Large intestine (tissue), 3 donors: Measurements from ENCODE around the gene MAP2K5. TPM values are rescaled to one million over a fixed set of nuclear protein-coding genes. Genes with fewer than 3 reads are reported as not detected.

Experiments
- DNase-seq, 2 donors: peaks; one replicate each; pipeline versions ENCODE4 v3.0.0 to v3.0.0-alpha.2; 2013
- H3K27ac ChIP-seq: one replicate; pipeline ENCODE4 v1.5.1; 2013; ENCODE audit warnings: low read length
- H3K27me3 ChIP-seq: 2 replicates; pipeline ENCODE4 v1.6.1; 2013; ENCODE audit warnings: low read length; ENCODE audit not compliant: control insufficient read depth, insufficient read depth
- H3K36me3 ChIP-seq: 2 replicates; pipeline ENCODE4 v1.6.1; 2013; ENCODE audit warnings: low read length; ENCODE audit not compliant: control insufficient read depth, insufficient read depth
- H3K4me1 ChIP-seq: one replicate; pipeline ENCODE4 v1.6.1; 2013; ENCODE audit warnings: low read length; ENCODE audit not compliant: control insufficient read depth, insufficient read depth
- H3K4me3 ChIP-seq: one replicate; pipeline ENCODE4 v1.5.1; 2013; ENCODE audit warnings: low read length
- H3K9me3 ChIP-seq: one replicate; pipeline ENCODE4 v1.6.1; 2013; ENCODE audit warnings: mild to moderate bottlenecking, low read depth, low read length, moderate library complexity; ENCODE audit not compliant: control insufficient read depth
- WGBS: methylation state at CpG from one replicate; pipeline ENCODE4 v1.1.5; 2013; ENCODE audit warnings: low lambda C conversion rate; ENCODE audit not compliant: insufficient coverage; 5-methylcytosine and 5-hydroxymethylcytosine counted together
- polyA plus RNA-seq: library from polyadenylated mRNA; unstranded; fragments of 120-200 nt; gene quantifications from one replicate; pipeline ENCODE4 v1.2.1, GENCODE V29; 2013

Gene MAP2K5
- polyA plus RNA-seq, 1 donor = 13.7 TPM

- Histone ChIP-seq H3K4me1 (peaks cover 46% of the 10 kb centered on the region), H3K9me3 (peaks cover 15% of the 10 kb centered on the region), H3K36me3 (no peaks in the 10 kb centered on the region), H3K4me3 (no peak overlapping the region), H3K27me3 (peaks cover 54% of the 10 kb centered on the region), H3K27ac (no peak overlapping the region)
- DNase-seq = no peak
- WGBS = no CpG with 5 or more reads among the region's 2 CpGs
Observed at GRCh38 chr15:67836955-67837354, 294.5 kb downstream of the MAP2K5 start.

- no peaks in the 10 kb centered on the region for H3K36me3 ChIP-seq
- H3K4me3 ChIP-seq = peak overlapping the region; percentile 98
- H3K27ac ChIP-seq = peak overlapping the region; percentile 98
- 0% methylated on average over 3 of the region's 25 CpGs for WGBS
- H3K27me3 ChIP-seq = peaks cover 35% of the 10 kb centered on the region
- H3K9me3 ChIP-seq = peaks cover 15% of the 10 kb centered on the region
- H3K4me1 ChIP-seq = peaks cover 33% of the 10 kb centered on the region
- DNase-seq = peak; percentile 69 to 79
Observed at GRCh38 chr15:67838789-67839332, 296.4 kb downstream of the MAP2K5 start.

DNA sequence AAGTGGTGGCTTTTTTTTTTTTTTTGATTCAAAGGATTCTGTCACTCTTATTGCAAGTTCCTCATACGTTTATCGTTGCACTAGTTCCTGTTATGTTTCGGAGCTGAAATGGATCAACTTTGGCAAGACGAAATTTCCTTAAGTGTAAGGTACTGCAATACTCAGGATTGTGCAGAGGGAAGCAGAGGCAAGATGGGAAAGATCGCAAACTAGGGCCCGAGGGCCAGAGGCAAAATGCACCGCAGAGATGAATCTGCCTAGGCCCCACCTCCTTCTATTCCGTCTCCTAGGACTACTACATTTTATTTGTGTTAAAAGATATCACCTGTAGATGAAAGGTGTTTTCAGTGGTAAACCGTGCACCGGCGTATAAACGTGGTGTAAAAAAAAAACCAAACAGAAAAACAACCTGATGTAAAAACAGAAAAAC lies 297.0 kb downstream of the MAP2K5 start:
- peaks cover 28% of the 10 kb centered on the region for H3K27me3 ChIP-seq
- H3K27ac ChIP-seq = peak overlapping the region; percentile 98
- peak overlapping the region; percentile 98 for H3K4me3 ChIP-seq
- H3K4me1 ChIP-seq = peaks cover 30% of the 10 kb centered on the region
- H3K9me3 ChIP-seq = peaks cover 15% of the 10 kb centered on the region
- no peaks in the 10 kb centered on the region for H3K36me3 ChIP-seq
- 0% methylated on average over 1 of the region's 12 CpGs for WGBS
- DNase-seq = peak in 1 of 2 donors; percentile 80

DNA sequence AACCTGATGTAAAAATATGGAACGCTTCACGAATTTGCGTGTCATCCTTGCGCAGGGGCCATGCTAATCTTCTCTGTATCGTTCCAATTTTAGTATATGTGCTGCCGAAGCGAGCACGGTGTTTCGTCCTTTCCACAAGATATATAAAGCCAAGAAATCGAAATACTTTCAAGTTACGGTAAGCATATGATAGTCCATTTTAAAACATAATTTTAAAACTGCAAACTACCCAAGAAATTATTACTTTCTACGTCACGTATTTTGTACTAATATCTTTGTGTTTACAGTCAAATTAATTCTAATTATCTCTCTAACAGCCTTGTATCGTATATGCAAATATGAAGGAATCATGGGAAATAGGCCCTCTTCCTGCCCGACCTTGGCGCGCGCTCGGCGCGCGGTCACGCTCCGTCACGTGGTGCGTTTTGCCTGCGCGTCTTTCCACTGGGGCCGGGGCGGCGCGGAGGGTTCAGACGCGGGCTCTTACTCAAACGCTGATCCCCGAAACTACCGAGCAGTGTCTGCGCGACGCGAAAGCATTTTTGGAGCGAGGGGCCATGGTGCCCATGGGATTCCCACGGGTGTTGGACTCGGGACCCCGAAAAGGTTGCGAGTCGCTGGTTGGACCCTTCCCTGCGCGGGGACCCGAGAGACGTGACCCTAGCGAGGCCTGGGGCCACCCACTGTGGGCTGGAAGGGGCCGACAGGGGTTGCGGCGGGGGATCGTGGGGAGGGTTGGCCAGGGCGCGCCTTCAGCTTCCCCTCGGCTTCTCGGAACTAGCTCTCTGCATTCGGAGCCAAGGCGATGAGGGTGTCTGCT lies 297.6 kb downstream of the MAP2K5 start, which contains the start of gene RNU6-1:
Gene RNU6-1, minus strand, starts transcription at position 117 of the 820 bp plus-strand sequence.
- peaks cover 23% of the 10 kb centered on the region for H3K4me1 ChIP-seq
- DNase-seq = peak; percentile 95
- no peaks in the 10 kb centered on the region for H3K36me3 ChIP-seq
- peaks cover 22% of the 10 kb centered on the region for H3K27me3 ChIP-seq
- peak within 1 kb of the TSS; percentile 98 for H3K4me3 ChIP-seq
- peaks cover 10% of the 10 kb centered on the region for H3K9me3 ChIP-seq
- 0% methylated on average over 2 of the region's 62 CpGs for WGBS
- H3K27ac ChIP-seq = peak within 1 kb of the TSS; percentile 98

DNA sequence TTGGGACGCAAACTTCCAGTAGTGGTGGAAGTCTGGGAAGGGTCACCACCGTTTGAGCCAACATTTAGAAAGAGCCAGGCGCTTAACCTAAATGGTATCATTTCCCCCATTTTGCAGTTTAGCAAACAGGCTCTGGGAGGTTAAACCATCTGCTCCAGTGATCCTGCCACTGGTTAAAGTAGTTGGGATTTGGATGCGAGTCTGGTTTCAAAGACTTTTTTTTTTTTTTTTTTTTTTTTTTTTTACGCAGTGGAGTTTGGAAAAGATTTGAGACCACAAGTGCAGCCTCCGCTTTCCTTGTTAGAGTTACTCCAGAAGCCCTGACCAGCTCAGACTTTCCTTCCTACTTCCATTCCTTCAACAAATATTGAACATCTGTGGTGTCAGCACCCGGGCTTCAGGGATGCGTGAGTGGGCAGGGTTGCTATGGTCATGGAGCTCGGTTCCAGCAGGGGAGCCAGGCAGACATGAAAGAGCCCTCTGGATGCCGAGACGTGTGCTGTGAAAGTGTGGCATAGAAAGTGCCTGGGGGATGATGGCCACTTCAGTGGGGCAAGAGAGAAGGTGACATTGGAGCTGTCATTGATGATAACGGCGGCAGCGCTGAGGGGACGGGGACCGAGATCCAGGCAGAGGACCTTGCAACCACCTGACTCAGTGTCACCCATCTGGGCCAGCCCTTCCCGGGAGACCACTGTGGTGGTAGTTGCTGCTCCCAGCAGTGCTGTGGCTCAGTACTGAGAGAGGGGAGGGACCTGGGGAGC lies 298.4 kb downstream of the MAP2K5 start:
- Histone ChIP-seq H3K27me3 (peaks cover 14% of the 10 kb centered on the region), H3K9me3 (peaks cover 2% of the 10 kb centered on the region), H3K36me3 (no peaks in the 10 kb centered on the region), H3K4me1 (peaks cover 17% of the 10 kb centered on the region), H3K27ac (peak overlapping the region; percentile 98), H3K4me3 (peak overlapping the region; percentile 98)
- WGBS = no CpG with 5 or more reads among the region's 17 CpGs
- no peak for DNase-seq

GRCh38 chr15:67841513-67841762 lies 298.9 kb downstream of the MAP2K5 start:
- peaks cover 10% of the 10 kb centered on the region for H3K27me3 ChIP-seq
- H3K4me3 ChIP-seq = peak overlapping the region; percentile 98
- peaks cover 14% of the 10 kb centered on the region for H3K4me1 ChIP-seq
- no peak for DNase-seq
- H3K9me3 ChIP-seq = no peaks in the 10 kb centered on the region
- H3K36me3 ChIP-seq = no peaks in the 10 kb centered on the region
- WGBS = no CpG with 5 or more reads among the region's 4 CpGs
- H3K27ac ChIP-seq = peak overlapping the region; percentile 98

DNA sequence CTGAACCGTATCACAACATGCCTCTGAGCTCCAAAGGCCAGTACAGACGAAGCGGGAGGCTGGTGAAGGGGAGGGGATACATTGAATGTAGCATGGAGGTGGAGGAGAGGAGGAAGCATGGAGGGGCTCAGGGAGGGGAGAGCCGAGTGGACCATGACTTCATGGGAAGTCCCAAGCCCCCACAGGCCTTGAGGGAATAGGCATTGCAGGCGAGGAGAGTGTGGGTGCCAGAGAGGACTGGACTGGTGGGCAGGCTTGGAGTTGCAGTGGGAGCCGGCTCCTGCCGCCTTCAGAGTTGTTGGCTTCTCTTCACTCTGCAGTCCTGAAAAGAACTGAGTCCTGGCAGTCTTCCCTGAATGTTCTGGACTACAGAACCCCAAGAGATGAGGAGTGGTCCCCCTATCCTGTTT lies 300.6 kb downstream of the MAP2K5 start:
- no peaks in the 10 kb centered on the region for H3K36me3 ChIP-seq
- no peak overlapping the region for H3K27ac ChIP-seq
- no peak for DNase-seq
- WGBS = no CpG with 5 or more reads among the region's 7 CpGs
- no peak overlapping the region for H3K4me3 ChIP-seq
- H3K4me1 ChIP-seq = peaks cover 12% of the 10 kb centered on the region
- H3K9me3 ChIP-seq = no peaks in the 10 kb centered on the region
- H3K27me3 ChIP-seq = no peaks in the 10 kb centered on the region

DNA sequence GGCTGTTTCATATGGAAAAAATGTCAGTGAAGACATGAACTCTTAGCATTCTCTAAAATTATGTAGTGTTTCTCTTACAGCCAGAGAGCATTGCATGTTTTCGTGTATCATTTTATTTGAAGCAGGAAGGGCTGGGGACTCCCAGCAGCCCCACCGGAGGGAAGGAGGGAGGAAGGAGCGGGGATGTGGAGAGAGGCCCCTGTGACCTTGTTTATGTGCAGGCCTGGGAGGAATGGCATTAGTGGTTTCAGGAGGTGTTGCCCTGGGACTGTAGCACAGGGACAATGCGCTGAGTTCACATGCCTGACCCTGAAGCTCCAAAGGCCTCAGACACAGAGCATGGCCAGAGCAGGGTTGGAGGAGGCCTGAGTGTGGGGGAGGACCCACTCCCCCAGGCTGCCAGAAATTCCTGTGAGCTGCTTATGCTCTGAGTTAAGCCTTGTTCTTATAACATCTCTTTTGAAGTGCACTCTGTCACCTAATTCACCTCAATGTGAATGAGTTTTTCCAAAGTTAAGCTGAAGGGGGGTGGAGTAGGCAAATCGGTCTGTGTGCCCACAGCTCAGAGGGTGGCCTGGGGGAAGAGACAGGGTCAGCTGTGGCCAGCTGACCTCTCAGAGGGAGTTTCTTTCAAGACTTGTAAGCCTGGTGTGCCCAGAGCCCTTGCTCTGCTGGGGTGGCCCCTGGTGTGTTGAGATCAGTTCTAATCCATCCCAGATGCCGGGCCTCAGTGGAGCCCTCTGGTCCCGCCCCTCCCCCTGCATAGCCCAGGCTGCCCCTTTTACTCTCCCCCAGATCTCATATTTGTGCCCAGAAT lies 301.3 kb downstream of the MAP2K5 start:
- no peak for DNase-seq
- Histone ChIP-seq H3K36me3 (no peaks in the 10 kb centered on the region), H3K4me1 (peaks cover 5% of the 10 kb centered on the region), H3K27me3 (no peaks in the 10 kb centered on the region), H3K9me3 (no peaks in the 10 kb centered on the region), H3K27ac (peak overlapping the region; percentile 24), H3K4me3 (no peak overlapping the region)
- WGBS = no CpG with 5 or more reads among the region's 7 CpGs

DNA sequence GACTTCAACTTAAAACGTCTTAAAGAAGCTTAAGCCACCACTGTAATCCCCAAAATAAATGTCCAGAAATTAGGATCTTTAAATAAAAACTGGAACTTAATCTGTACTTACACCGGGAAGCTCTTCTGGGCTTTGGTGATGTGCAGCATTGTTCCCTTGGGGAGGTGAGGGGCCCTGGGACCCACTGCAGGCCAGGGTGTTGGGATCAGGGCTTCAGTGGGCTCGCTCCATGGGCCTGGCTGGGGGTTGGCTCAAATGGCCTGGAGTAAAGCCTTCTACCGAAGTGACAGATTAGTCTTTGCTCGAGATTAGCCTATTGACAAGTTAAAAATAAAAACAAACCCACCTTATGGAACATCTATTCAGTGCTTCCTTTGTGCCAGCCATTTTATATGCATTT lies 303.5 kb downstream of the MAP2K5 start:
- Histone ChIP-seq H3K27me3 (no peaks in the 10 kb centered on the region), H3K4me3 (no peak overlapping the region), H3K9me3 (no peaks in the 10 kb centered on the region), H3K27ac (no peak overlapping the region), H3K4me1 (peaks cover 4% of the 10 kb centered on the region), H3K36me3 (no peaks in the 10 kb centered on the region)
- no peak for DNase-seq
- 100% methylated on average over 2 of the region's 5 CpGs for WGBS

DNA sequence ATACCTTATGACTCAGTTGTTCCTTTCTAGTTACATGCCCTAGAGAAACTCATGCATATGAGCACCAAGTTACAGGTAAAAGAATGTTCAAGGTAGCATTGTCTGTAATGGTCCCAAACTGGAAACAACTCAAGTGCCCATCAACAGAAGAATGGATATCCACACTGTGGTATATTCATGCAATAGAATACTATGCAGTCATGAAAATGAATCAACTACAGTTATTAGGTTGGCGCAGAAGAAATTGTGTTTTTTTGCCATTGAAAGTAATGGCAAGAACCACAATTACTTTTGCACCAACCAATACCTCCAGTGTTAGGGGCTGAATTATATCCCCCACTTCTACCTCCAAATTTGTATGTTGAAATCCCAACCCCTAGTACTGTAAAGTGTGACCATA lies 307.0 kb downstream of the MAP2K5 start:
- peaks cover 5% of the 10 kb centered on the region for H3K4me1 ChIP-seq
- H3K27ac ChIP-seq = no peak overlapping the region
- no peak overlapping the region for H3K4me3 ChIP-seq
- WGBS = 100% methylated on average over 1 of the region's 1 CpG
- no peak for DNase-seq
- no peaks in the 10 kb centered on the region for H3K36me3 ChIP-seq
- no peaks in the 10 kb centered on the region for H3K9me3 ChIP-seq
- H3K27me3 ChIP-seq = no peaks in the 10 kb centered on the region
